HG03064 (cell line): ENCODE data around the gene HNF4A.

Experiments used
- ATAC-seq: cut with Tn5 transposase; IDR thresholded peaks from one replicate; pipeline ENCODE4 v1.9.1; 2021; ENCODE audit warnings: low read depth; ENCODE audit not compliant: unreplicated experiment

Gene HNF4A

GRCh38 chr20:44390280-44390679 lies 34.8 kb downstream of the HNF4A start:
- no peak for ATAC-seq

GRCh38 chr20:44392088-44392775 lies 36.7 kb downstream of the HNF4A start:
- no peak for ATAC-seq

GRCh38 chr20:44392776-44393607 lies 37.5 kb downstream of the HNF4A start:
- ATAC-seq, result no peak

DNA sequence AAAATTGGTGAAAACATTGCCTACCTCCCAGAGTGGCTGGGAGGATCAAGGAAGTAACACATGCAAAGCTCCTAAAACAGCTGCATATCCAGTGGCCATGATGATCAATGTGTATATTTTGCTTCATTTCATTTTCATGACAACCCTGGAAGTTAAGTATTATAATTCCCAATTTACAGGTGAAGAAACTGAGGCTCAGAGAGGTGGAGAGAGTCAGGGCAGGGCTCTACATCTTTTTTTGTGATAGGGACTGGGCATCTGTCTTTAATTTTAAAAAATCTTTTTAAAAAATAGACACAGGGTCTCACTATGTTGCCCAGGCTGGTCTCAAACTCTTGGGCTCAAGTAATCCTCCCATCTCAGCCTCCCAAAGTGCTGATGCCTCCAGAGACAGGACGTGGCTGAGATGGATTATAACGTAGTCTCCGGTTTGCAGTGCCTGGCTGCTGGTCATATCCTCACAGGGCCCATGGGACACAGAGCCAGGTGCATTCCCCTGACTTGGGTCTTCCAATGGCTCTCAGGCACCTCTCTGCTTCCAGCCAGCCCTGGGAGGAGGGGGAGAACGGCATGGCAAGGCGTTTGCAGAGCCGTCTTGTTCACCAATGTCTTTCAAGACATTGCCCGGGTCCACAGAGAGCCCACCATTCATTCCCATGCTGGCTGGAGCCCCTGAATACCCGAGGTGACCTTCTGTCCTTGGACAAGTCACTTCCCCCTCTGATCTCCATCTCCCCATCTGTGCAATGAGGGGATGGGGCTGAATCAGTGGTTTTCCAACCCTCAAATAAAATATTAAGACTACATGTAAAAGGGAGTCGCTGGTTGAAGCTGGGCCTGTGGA lies 38.3 kb downstream of the HNF4A start:
- ATAC-seq, result no peak

DNA sequence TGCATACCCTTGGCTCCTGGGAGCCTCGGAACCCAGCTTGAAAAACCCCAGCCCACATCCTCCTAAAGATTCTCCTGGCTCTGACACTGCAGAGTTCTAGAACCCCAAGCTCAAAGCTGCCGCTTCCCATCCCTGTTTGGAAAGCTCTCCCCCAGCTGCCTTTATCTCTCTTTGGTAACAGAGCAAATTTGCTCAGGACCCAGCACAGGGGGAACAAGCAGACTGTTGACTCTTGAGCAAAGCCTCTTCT lies 38.9 kb downstream of the HNF4A start:
- ATAC-seq, result no peak

- ATAC-seq, result no peak
These were observed 39.4 kb downstream of the HNF4A start for GRCh38 chr20:44394702-44395460.

GRCh38 chr20:44395461-44396340 lies 40.2 kb downstream of the HNF4A start:
- no peak for ATAC-seq

GRCh38 chr20:44396369-44397130 lies 41.1 kb downstream of the HNF4A start:
- ATAC-seq, result no peak

GRCh38 chr20:44398335-44398734 lies 42.8 kb downstream of the HNF4A start:
- no peak for ATAC-seq

- ATAC-seq, result no peak
These were observed 43.9 kb downstream of the HNF4A start for GRCh38 chr20:44399446-44399845.

GRCh38 chr20:44400671-44400969 lies 45.1 kb downstream of the HNF4A start:
- ATAC-seq, result no peak

DNA sequence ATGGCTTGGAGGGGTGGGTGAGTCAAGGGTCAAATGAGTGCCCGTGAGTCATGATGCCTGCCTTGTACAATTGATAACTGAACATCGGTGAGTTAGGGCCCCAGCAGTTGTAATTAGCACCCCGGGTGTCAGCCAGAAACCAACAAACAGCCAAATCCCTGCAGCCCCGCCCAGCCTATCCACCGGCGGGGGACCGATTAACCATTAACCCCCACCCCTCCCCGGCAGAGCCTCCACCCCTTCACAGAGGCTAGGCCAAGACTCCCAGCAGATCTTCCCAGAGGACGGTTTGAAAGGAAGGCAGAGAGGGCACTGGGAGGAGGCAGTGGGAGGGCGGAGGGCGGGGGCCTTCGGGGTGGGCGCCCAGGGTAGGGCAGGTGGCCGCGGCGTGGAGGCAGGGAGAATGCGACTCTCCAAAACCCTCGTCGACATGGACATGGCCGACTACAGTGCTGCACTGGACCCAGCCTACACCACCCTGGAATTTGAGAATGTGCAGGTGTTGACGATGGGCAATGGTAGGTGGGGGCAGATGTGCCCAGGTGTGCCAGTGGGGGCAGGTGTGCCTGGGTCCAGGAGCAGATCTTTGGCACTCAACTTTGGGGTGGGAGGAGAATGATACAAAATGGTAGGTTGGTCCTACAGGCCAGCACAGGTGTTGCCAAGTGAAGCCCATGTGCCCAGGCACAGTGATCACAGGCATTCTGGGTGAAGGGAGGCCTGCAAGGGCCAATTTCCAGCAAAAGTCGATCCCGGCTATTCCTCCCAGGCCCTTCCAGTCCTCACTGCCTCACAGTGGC lies 45.7 kb downstream of the HNF4A start:
- no peak for ATAC-seq

DNA sequence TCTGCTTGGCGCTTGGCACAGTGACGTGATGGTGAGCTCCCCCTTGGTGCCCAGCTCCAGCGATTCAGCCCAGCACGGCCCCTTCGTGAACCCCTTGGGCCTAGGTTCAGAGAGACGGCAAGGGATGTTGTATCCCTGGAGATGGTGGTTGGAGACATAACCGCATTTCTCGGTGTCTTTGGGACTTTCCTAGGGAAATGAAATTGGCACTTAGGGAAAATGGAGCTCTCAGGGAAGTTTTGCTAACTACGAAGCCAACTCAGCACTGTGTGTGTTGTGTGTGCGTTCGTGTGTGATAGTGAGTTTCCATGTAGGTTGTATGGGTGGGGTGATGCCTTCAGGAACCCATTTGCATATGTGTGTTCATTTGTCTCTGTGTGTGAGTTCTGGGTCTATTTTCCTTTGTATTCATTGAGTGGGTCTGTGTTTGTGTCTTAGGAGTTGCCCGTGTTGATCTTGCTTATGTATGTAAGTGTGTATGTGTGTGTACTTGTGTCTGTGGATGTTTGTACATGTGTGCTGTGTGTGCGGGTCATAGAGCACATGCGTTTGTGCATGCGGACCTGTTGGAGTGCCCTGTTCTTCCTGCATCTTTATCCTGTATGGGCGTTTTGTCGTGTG lies 46.4 kb downstream of the HNF4A start:
- no peak for ATAC-seq

DNA sequence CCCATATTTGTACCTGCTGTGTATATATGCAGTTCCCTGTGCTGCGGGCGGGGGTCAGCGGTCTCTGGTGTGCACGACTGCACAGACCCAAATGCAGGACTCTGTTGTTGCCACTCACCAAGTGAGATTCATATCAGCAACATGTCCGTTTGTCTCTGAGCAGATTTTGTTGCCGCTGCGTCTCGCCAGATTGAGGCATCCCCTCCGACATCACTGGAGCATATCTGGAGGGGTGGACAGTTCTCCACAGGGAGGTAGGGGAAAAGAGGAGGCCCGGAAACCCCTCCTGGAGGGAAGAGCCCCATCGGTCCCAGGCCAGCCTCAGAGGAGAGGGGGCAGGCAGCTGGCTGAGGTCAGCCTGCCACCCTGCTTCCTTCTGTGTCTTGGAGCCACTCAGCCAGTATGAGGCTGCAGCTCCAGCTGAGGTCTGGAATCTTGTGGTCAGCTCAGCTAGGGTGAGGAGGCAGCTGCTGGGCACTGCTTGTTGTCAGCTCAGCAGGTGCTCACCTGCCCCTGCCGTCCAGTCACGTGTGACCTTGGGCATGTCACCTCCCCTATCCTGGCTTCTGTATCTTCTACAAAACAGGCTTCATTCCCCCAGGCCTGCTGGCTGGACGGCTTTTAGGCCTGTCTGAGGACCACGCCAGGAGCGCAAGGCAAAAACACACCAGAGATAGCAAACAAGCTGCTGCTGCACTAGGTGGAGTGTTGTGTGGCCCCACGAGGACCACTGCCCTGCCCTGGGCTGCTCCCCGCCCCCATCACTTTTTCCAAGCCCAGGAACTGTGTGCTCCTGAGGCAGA lies 47.1 kb downstream of the HNF4A start:
- ATAC-seq, result no peak

- ATAC-seq, result no peak
These were observed 48.0 kb downstream of the HNF4A start for GRCh38 chr20:44403194-44404112.
